GM12873 (cell line): ENCODE measurements around the gene CALR3.

ENCODE experiments used
- TF ChIP-seq, protein P1 (sequence below): IDR thresholded peaks from 2 replicates; pipeline ENCODE4 v1.5.1; 2012; ENCODE audit warnings: low read depth, mild to moderate bottlenecking, moderate library complexity, low read length, control low read depth; ENCODE audit not compliant: insufficient read depth; ENCODE audit errors: missing control alignments

Gene CALR3

DNA sequence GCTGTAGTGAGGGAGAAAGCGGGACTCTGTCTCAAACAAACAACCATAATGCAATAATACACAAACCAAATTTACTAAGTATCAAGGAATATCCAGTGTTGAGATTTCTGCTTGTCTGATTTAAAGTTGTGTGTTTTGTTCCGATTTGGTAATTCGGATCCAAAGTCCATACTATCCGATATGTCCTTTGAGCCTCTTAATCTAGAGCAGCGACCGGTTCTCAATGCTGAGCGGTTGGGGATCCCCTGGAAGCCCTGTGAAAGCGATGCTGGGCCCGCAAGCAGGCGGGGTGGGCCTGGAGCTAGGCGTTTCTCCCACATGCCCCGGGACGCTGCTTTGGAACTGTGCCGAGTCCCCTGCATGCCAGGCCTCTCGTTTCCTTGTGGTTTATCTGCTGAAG lies 20.4 kb upstream of the CALR3 start:
- TF ChIP-seq, protein P1, sequence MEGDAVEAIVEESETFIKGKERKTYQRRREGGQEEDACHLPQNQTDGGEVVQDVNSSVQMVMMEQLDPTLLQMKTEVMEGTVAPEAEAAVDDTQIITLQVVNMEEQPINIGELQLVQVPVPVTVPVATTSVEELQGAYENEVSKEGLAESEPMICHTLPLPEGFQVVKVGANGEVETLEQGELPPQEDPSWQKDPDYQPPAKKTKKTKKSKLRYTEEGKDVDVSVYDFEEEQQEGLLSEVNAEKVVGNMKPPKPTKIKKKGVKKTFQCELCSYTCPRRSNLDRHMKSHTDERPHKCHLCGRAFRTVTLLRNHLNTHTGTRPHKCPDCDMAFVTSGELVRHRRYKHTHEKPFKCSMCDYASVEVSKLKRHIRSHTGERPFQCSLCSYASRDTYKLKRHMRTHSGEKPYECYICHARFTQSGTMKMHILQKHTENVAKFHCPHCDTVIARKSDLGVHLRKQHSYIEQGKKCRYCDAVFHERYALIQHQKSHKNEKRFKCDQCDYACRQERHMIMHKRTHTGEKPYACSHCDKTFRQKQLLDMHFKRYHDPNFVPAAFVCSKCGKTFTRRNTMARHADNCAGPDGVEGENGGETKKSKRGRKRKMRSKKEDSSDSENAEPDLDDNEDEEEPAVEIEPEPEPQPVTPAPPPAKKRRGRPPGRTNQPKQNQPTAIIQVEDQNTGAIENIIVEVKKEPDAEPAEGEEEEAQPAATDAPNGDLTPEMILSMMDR, result no peak

DNA sequence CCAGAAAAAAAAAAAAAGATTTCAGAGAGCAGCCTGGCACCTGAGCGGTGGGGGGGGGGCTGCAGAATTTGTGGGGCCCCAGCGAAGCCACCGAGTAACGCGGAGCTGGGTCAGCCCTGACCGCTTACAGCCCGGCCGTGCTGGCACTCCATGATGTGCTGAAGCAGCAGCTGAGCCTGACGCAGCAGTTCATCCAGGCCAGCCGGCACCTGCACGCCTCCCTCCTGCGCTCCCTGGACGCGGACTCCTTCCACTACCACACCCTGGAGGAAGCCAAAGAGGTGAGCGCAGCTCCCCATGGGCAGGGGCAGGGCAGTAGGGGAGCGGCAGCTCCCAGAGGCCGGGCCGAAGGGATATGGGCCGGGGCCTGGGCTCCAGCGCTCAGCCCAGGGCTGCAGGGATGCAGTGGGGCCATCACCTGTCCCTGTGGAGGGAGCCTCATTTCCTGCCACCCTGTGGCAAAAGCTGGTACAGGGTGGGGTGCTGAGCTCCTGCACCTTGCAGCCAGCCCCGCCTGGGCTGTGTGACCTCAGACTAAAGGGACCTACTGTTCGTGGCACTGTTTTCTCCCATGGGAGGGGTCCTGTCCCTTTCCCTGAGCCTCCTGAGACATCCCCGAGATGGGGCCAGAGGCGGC lies 18.5 kb upstream of the CALR3 start:
- TF ChIP-seq, protein P1, result peak; percentile 11

DNA sequence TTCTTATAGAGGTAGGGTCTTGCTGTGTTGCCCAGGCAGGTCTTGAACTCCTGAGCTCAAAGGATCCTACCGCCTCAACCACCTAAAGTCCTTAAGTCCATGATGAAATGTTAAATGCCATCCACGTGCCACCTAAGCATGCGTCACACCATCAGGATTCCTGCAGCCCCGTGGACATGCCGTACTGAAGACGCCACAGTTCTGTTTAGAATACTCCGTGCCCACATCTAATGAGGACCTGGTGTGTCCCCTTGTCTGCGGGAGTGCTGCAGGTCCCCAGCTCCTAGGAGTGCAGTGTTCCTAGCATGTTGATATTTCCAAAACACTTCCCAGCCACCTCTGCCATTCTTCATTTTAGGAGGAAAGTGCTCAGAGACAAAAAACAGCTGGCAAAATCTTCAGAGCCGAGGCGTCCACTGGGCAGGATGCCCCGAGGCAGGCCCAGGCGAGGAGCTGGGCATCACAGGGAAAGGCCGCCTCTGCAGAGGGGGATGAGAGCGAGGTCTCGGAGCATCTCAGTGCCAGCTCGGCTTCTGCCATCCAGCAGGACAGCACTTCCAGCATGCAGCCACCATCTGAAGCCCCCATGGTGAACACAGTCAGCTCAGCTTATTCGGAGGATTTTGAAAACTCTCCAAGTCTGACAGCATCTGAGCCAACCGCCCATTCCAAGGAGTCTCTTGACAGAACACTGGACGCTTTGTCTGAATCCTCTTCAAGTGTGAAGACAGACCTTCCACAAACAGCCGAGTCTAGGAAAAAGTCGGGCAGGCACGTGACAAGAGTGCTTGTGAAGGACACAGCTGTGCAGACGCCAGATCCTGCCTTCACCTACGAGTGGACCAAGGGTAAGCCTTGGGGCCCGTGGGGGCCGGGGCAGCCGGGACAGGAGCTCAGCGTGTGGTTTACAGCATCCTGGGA lies 13.4 kb upstream of the CALR3 start:
- TF ChIP-seq, protein P1, result no peak

DNA sequence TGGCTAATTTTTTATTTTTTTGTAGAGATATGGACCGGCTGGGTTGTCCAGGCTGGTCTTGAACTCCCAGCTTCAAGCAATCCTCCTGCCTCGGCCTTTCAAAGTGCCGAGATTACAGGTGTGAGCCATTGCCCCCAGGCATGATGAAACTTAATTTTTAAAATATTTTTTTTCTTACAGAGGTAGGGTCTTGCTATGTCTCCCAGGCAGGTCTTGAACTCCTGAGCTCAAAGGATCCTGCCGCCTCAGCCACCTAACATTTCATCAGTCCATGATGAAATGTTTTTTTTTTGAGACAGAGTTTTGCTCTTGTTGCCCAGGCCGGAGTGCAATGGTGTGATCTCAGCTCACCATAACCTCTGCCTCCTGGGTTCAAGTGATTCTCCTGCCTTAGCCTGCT lies 12.6 kb upstream of the CALR3 start:
- TF ChIP-seq, protein P1, result no peak

DNA sequence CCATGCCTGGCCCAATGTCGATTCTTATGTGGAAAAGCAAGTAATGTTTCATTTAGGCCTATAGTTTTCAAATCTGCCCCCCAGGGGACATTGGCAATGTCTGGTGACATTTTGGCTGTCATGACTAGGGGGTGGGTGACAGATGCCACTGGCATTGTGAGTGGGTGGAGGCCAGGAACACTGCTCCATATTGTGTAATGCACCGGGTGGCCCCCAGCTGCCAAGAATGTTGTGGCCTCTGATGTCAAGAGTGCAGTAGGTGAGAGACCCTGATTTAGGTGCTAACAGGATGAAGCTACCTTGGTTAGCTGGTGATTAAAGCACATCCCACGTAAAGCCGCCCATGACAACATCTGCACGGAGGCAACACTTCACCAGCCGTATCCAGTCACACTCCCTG lies 11.0 kb upstream of the CALR3 start:
- TF ChIP-seq, protein P1, result no peak

DNA sequence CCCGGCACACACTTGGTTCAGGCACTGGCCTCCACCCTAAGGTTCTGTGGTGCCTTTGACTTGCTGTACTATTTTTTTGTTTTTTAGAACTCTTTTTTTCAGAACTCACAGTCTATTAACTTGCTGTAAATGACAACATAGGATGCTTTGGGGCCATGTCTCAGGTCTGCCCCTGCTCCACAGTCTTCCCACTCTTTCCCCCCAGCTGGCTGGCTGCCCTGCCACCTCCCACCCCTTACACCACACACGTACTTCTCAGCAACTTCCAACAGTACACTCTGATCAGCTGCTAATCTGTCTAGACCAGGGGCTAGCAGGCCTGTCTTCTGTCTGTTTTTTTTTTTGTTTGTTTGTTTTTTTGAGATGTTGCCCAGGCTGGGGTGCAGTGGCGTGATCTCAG lies 8.3 kb upstream of the CALR3 start:
- TF ChIP-seq, protein P1, result no peak

DNA sequence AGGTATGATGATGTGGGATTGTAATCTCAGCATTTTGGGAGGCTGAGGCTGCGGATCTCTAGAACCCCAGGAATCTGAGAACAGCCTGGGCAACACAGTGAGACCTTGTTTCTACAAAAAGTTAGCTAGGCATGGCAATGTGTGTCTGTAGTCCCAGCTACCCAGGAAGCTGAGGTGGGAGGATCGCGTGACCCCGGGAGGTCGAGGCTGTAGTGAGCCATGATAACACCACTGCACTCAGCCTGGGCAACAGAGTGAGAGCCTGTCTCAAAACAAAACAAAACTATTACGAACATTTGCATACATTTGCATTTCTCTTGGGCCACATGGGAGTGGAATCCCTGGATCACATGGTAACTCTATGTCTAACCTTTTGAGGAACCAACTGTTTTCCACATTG lies 1.9 kb upstream of the CALR3 start:
- TF ChIP-seq, protein P1, result no peak
